ENCODE measurements around the gene PHACTR1. TPM values are rescaled to one million over a fixed set of nuclear protein-coding genes. Genes with fewer than 3 reads are reported as not detected.

Gene PHACTR1
- total and polyA plus RNA-seq, 8 donors = 1.4 to 12.4 (median 9.3) TPM

DNA sequence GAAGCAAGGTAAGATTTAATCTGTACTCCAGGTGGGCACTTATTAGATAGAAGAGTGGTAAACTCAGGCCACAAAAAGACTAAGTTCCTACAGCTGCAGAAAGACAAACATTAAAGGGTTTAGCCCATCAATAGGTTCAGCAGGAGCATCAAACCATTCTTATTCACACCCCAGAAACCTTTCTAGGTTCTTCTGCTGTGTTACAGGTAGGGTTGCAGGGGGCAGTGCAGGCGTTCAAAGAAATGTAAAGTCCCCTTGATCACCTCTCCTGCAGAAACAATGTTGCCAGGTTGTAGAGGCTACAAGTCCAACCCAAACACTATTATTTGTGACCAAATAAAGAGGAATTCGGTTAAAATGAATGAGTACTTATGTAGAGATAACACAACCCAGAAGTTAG, 31.8 kb downstream of the PHACTR1 start:
- no peaks in the 10 kb centered on the region for H3K9me3 ChIP-seq
- H3K36me3 ChIP-seq = no peaks in the 10 kb centered on the region
- no peak overlapping the region for H3K27ac ChIP-seq
- no peaks in the 10 kb centered on the region for H3K4me1 ChIP-seq
- H3K4me3 ChIP-seq = no peak overlapping the region
- H3K27me3 ChIP-seq = peaks cover 0 to 10% (median 0%) of the 10 kb centered on the region in 4 donors
- WGBS, 2 donors = 3 to 20% methylated on average over 2 of the region's 2 CpGs
- intact Hi-C loops (cut with DNase I) = no loop called here
- no peak for DNase-seq
- ATAC-seq = no peak
- TF ChIP-seq, protein P1, sequence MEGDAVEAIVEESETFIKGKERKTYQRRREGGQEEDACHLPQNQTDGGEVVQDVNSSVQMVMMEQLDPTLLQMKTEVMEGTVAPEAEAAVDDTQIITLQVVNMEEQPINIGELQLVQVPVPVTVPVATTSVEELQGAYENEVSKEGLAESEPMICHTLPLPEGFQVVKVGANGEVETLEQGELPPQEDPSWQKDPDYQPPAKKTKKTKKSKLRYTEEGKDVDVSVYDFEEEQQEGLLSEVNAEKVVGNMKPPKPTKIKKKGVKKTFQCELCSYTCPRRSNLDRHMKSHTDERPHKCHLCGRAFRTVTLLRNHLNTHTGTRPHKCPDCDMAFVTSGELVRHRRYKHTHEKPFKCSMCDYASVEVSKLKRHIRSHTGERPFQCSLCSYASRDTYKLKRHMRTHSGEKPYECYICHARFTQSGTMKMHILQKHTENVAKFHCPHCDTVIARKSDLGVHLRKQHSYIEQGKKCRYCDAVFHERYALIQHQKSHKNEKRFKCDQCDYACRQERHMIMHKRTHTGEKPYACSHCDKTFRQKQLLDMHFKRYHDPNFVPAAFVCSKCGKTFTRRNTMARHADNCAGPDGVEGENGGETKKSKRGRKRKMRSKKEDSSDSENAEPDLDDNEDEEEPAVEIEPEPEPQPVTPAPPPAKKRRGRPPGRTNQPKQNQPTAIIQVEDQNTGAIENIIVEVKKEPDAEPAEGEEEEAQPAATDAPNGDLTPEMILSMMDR (IDR thresholded peaks at IDR 0.05) = no peak
- FAIRE-seq = no peak

DNA sequence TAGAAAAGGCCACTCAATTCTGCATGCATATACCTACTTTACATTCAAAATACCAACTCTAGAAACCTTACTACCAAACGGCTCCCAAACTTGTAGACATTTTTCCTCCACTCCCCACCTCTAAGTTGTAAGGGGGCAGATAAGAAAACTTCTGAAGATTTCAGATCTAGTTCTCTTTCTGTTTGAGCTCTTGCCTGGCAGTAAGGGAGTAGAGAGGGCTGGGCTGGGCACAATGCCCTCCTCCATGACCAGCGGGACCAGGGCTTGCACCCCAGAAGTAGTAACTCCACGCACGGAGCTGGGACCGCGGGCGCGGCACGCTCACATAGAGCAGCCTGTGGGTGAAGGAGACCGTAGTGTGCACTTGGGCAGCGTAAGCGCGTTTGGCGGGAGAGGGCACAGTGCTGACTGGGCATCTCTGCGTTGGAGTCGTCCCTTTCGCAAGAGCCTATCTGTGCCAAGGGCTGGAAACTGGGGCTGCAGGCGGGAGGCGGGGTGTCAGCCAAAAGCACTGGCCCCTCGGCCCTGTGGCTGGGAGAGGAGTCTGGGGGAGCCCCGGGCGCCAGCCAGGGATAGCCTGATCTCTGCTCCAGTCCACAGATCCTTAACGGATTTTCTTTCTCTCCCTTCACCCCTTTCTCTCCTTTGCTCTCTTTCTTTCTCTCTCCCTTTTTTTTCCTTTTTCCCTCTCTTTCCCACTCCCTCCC, 32.4 kb downstream of the PHACTR1 start:
- TF ChIP-seq, protein P1 (IDR thresholded peaks at IDR 0.05) = no peak
- Histone ChIP-seq H3K27me3 (peaks cover 0 to 10% (median 0%) of the 10 kb centered on the region in 4 donors), H3K27ac (no peak overlapping the region), H3K36me3 (no peaks in the 10 kb centered on the region), H3K4me1 (no peaks in the 10 kb centered on the region), H3K4me3 (no peak overlapping the region), H3K9me3 (no peaks in the 10 kb centered on the region)
- 2% methylated on average over 23 of the region's 23 CpGs for WGBS, 2 donors
- DNase-seq (peak in 2 of 6 donors; percentile 50 to 55), FAIRE-seq (no peak), ATAC-seq (peak in 2 of 4 donors; percentile 43 to 66)
- intact Hi-C loops (cut with DNase I) = no loop called here

DNA sequence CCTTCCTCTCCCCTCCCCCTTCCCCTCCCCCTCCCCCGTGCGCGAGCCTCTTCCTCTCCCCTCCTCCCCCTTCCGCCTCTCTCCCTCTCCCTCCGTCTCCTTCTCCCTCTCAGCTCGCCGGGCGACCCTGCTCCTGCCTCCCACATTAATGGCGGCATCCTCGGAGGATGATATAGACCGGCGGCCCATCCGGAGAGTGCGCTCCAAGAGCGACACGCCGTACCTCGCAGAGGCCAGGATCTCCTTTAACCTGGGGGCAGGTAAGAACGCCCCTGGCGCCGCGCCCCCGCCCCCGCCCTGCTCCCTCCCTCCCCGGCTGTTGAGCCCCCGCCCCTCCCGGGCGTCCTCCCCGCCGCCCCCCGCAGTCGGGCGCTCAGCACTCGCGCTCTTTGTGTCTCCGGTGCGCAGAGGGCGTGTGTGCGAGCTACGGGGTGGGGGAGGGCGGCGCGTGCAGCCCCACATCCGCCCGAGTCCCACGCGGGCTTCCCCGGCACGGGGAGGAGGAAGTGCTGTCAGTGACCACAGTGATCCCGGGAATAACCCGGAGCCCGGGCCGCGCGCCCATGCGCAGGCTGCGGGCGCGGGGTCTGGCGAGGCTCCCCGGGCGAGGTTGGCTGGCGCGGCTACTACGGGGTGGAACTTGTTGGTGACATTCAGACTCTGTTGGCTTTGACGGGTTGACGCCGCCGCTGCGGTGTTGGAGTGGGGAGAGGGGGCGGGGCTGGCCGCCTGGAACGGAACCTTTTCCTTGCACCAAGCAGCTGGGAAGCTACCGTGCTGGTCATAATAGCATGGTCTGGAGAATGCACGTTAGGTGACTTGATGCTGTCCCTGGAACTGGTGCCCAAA, 33.2 kb downstream of the PHACTR1 start:
- FAIRE-seq = no peak
- DNase-seq = peak in 3 of 6 donors; percentile 9 to 63 (median 60)
- intact Hi-C loops (cut with DNase I) = no loop called here

DNA sequence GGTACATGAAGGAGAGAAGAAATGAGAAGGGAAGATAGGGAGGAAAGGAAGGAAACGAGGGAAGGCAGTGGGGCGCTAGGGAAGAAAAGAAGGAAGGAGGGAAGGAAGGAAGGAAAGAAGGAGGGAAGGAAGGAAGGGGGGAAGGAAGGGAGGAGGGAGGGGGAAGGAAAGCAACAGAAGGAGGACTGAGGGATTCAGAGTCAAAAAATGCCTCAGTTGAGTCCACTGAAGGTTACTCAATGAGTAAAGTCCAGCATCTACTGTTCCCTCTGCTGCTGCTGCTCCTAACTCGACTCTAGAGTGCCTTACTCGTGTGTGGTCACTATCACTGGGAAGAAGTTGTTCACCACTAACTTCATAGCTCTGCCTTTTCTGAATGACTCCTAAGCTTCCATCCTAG, 33.8 kb downstream of the PHACTR1 start:
- FAIRE-seq (no peak), ATAC-seq (no peak), DNase-seq (no peak)
- H3K27ac ChIP-seq = no peak overlapping the region
- WGBS, 2 donors = 14 to 20% methylated on average over 4 of the region's 4 CpGs
- H3K27me3 ChIP-seq = peaks cover 0 to 10% (median 4%) of the 10 kb centered on the region in 4 donors
- no peaks in the 10 kb centered on the region for H3K36me3 ChIP-seq
- TF ChIP-seq, protein P1 (IDR thresholded peaks at IDR 0.05) = no peak
- H3K4me1 ChIP-seq = no peaks in the 10 kb centered on the region
- H3K4me3 ChIP-seq = no peak overlapping the region
- intact Hi-C loops (cut with DNase I) = no loop called here
- no peaks in the 10 kb centered on the region for H3K9me3 ChIP-seq

More for the DNA sequence above, 33.2 kb downstream of the PHACTR1 start:
- WGBS, 2 donors = 2% methylated on average over 55 to 75 of the region's 75 CpGs
- no peaks in the 10 kb centered on the region for H3K36me3 ChIP-seq
- H3K27ac ChIP-seq = no peak overlapping the region
- peaks cover 0 to 10% (median 2%) of the 10 kb centered on the region in 4 donors for H3K27me3 ChIP-seq
- no peaks in the 10 kb centered on the region for H3K9me3 ChIP-seq
- TF ChIP-seq, protein P1 (IDR thresholded peaks at IDR 0.05) = no peak
- peak in 2 of 4 donors; percentile 29 to 49 for ATAC-seq
- peak overlapping the region in 2 of 4 donors; percentile 17 to 36 for H3K4me3 ChIP-seq
- no peaks in the 10 kb centered on the region for H3K4me1 ChIP-seq

Data from pancreas (tissue), 10 donors.